HG03039 (cell line): ENCODE results near the gene DIP2C.

Experiments
- ATAC-seq: cut with Tn5 transposase; IDR thresholded peaks from one replicate; pipeline ENCODE4 v1.9.1; 2021; ENCODE audit warnings: mild to moderate bottlenecking, moderate library complexity; ENCODE audit not compliant: unreplicated experiment

DIP2C gene

DNA sequence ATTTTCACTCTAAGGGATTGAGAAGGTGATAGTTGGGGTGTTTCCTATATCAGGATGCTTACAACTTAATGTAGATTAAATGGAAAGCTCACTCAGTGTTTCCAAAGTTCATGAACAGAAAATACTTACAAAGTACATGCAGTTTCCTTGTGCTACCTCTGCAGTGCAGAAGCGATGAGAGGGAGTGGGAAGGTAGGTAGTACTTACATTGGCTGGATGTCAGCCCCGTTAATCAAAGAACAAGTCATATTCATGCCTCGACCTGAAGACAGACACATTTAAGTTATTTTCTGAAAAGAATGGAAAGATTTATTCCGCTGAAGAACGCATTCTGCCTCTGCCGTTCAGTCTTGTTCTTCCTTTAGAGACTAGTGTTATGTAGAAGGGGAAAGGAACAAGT lies 461.1 kb downstream of the DIP2C start:
- no peak for ATAC-seq

DNA sequence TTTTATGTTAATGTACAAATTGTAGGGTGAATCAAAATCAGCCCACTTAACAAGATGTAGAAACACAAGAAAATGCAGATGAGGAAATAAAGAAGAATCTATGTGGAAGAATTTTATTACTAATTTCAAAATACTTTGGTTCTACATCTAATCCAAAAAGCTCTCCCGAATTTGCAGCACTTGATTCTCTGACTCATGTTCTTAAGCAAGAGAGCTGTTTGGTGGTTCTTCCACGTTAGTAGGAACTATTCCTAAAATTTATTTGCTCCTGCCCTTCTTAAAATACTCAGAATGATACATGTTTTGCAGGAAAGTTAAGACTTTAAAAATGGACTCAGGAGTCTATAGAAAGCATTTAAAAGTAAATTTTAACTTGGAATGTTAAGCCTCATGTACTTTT lies 462.5 kb downstream of the DIP2C start:
- ATAC-seq, result no peak

DNA sequence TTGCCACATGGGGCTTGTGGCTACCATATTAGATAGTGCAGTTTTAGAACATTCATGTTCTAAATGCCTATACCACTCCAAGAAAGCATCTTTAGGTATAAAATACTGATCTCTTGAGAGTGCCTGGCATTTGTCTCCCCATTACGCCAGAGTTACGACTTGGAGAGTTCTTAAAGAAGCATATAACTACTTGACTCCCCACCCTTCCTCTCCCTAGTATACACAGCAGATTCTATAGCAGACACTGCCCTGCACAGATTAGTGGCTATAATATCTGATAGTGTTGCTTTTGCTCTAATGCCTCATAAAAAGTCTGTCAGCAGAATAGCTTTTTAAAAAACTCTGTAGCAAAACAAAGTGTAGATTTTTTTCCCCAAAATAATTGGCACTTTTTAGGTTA lies 463.4 kb downstream of the DIP2C start:
- no peak for ATAC-seq

DNA sequence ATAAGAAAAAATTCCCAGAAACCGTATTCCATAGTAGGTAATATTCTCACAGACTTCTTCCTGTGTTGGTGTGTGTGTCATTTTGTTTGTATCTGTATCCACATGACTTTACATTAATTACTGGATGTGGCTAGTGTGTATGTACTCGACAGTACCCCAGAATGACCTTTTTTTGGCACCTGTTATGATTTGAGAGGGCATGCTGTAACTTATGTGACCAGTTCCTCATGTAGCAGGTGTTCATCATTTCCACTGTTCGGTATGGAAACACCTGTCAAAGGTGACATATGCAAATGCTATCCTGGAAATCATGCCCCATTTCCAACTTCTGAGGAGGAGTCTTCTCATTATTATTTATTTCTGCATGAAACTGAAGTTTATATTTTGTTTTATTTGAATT lies 464.9 kb downstream of the DIP2C start:
- ATAC-seq, result no peak
